HG03196 (cell line): ENCODE data around the gene CCL27.
A peak's percentile ranks its signal among the peaks of the same experiment; 100 is the strongest.
"Not testable (repeated sequence)": the region's sequence is repeated elsewhere in the genome, so short reads cannot be mapped to it uniquely, and the experiment has no call there.

Source experiments
- ATAC-seq: cut with Tn5 transposase; IDR thresholded peaks from one replicate; pipeline ENCODE4 v1.9.1; 2021; ENCODE audit not compliant: unreplicated experiment

The CCL27 gene

GRCh38 chr9:34651876-34652601 is 10.4 kb downstream of the CCL27 start, which contains the start of gene IL11RA:
IL11RA (plus strand) TSS chr9:34652185; CDS start chr9:34655218, 3,033 bp downstream.
- ATAC-seq: no peak

GRCh38 chr9:34651321-34651720 is 11.1 kb downstream of the CCL27 start:
- ATAC-seq: no peak

DNA sequence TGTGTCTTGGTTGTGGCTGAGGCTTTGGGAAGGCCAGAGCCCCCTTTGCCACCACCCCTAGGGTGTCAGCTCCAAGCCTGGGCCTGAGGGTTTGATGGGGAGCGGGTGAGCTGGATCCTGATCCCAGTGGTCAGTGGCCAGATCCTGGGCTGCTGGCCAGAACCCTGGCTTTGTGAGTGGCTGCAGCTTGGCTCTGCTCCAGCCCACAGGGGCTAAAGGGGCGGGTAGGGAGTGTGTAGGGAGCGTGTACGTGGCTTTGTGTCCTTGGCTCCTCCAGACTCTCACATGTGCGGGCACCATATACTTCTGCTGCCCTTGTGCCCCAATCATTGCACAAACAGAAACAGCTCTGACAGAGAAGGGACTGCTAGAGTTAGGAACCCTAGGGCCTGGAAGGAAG is 11.6 kb downstream of the CCL27 start:
- no peak for ATAC-seq

GRCh38 chr9:34648673-34649072 is 13.8 kb downstream of the CCL27 start:
- no peak for ATAC-seq

- no peak for ATAC-seq
Measured at GRCh38 chr9:34647651-34648050, 14.8 kb downstream of the CCL27 start.

- ATAC-seq: no peak
Measured at GRCh38 chr9:34647084-34647403, 15.4 kb downstream of the CCL27 start.

DNA sequence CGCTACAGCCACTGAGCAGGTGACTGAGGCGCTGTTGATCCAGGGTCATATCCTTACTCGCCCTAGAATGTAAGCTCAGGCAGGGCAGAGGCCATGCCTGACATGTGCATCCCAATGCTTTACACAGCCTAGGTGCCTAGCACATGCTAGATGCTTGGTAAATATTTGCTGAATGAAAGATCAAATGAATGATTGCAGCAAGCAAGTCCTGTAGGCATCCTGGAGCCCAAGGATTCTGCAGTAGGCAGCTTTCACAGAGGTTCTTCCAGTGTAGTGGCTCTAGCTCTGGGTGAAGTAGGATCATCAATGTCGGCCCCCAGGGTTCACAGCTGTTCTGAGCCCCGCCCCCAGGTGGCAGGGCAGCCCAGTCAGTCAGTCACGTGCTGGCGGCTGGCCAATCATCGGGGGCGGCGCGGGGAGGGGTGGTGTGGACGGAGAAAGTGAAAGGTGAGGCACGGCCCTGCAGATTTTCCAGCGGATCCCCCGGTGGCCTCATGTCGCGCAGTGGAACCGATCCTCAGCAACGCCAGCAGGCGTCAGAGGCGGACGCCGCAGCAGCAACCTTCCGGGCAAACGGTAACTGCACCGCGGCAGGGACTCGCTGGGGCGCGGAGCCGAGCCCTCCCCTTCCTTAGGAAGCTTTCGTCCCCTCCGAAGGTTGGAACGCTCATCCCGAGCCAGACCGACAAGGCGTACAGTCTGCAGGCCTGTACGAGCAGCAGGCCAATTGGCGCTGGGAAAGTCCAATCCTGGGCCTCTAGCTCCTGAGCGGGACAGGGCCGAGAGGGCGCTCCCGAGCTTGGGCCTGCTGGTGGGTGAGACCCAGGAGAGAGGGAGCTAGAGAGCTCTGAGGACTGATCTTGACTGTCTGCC is 16.0 kb downstream of the CCL27 start, which contains the start of gene GALT:
TSS of gene GALT (plus strand) at position 465 of the 873 bp plus-strand sequence. CDS start at position 495, 30 bp downstream.
- ATAC-seq: peak; percentile 82

- ATAC-seq: no peak
Measured at GRCh38 chr9:34644766-34645314, 17.6 kb downstream of the CCL27 start.

DNA sequence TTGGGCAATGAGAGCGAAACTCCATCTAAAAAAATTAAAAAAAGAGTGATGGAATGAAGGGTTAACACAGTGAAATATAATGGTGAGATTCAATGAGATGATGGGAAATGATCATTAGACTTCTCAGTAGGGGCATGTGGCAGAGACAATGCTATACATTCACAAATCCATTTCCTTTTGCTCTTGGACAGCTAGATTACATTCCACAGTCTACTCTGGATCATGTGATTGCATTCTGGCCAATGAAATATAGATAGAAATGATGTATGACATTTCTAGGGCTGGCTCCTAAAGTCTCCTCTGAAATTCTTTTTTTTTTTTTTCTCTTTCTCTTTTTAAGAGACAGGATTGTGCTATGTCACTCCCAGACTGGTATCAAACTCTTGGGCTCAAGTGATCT is 19.8 kb downstream of the CCL27 start:
- no peak for ATAC-seq

- not testable (repeated sequence) for ATAC-seq
Measured at GRCh38 chr9:34639322-34639721, 23.1 kb downstream of the CCL27 start.

- ATAC-seq: no peak
Measured at GRCh38 chr9:34638138-34638445, 24.4 kb downstream of the CCL27 start.

GRCh38 chr9:34637356-34638137 is 24.9 kb downstream of the CCL27 start, which contains the start of gene SIGMAR1:
SIGMAR1 (minus strand) TSS chr9:34637787; CDS start chr9:34637697, 90 bp downstream.
- peak; percentile 83 for ATAC-seq

DNA sequence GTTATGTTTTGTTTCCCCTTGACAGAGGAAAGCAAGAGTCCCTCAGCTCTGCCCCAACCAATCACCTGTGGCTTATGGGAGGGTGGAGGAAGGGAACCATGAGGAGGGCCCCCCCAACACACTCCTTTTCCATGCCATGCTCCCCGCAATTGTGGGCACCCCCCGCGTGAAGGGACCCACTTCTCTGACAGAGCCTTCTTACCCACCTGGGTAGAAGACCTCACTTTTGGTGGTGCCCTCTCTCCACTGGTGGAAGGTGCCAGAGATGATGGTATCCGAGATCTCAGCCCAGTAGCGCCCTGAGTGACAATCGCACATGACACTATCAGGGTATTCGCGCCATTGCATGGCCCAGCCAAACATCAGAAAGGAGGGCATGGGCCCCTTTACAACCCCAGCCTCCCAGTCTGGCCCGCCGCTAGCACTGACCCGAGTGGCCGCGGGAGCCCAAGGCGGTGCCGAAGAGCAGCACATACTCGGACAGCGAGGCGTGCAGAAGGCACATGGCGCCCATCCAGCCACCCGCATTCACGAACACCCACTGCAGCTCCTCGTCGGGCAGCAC is 25.6 kb downstream of the CCL27 start:
- ATAC-seq: peak; percentile 7

DNA sequence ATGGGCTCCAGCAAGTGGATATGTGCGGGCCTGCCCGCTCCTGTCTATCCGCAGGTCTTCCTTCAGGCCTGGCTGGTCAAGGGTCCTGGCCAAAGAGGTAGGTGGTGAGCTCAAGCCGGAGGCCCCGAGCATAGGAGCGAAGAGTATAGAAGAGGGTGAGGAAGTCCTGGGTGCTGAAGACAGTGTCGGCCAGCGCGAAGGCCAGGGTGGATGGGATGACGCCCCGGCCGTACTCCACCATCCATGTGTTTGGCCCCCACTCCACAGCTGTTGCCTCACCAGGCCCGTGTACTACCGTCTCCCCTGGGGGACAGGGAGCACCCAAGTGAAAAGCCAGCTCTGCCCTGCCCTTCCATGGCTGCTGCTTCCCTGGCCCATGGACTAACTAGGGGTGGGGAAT is 26.9 kb downstream of the CCL27 start:
- no peak for ATAC-seq

DNA sequence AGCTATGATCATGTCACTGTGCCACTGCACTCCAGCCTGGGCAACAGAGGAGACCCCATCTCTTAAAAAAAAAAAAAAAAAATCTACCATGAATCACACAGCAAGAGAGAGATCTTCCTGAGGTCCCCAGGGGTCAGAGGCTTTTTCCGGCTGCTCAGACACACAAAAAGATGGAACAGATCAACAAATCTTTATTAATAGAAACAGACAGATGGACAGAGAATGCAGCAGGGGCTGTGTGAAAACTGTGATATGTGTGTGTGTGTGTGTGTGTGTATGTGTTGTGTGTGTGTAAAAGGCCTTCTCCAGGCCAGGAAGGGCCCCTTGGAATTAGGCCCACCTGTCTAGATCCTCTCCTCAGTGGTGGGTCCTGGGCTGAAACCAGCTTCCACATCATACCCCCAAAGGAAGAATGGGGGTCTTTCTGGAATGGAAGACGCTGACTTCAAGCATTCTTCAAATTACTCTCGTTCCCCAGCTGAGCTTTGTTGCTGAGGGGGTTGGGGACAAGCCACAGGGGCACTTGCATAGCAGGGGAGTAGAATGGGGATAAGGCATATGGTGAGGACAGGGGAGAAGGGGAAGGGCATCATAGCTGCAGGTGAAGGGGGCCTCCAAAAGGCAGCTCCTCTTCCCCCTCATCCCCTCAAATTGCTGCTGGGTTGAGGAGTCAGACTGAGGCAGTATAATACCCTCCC is 27.8 kb downstream of the CCL27 start:
- no peak for ATAC-seq

DNA sequence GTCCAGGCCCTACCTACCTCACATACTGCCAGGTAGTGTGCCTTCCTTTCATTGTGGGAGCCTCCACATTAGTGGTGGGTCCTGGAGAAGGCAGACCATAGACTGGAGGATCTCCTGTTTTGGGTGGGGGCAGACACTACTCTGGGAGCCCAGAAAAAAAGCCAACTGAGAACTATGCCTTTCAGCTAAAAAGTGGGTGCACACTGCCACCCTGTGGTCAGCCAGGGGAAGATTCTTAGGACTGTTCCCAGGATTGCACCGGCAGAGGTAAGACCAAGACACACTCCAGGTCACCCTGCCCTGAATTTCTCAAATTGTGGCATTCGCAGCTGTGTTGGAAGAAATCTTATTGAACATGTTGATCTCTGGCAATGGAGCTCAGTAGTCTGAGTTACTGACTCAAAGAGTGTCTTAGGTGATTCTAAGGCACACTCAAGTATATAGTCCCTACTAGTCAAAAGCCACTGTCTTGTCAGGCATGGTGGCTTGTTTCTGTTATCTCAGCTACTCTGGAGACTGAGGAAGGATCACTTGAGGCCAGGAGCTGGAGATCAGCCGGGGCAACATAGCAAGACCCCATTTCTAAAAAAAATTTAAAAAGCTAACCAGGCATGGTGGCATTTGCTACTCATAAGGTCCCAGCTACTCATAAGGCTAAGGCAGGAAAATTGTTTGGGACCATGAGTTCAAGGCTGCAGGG is 28.5 kb downstream of the CCL27 start:
- peak; percentile 32 for ATAC-seq

DNA sequence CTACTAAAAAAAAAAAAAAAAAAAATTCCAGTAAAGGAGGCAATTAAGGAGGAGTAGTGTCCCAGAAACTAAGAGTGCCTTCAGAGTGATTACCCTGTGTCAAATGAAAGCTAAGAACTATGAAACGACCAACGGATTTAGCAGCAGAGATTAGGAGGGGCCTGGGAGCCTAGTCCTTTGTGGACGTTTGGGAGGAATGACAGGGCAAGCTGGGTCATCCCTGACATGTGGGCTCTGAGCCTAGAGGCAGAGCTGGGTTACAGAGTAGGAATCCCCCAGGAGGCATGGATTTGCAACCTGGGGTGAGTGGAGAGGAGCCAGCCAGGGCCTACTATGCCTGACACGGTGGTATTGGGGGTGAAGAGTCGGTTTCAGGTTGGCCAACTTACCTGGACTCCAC is 29.3 kb downstream of the CCL27 start:
- ATAC-seq: no peak

DNA sequence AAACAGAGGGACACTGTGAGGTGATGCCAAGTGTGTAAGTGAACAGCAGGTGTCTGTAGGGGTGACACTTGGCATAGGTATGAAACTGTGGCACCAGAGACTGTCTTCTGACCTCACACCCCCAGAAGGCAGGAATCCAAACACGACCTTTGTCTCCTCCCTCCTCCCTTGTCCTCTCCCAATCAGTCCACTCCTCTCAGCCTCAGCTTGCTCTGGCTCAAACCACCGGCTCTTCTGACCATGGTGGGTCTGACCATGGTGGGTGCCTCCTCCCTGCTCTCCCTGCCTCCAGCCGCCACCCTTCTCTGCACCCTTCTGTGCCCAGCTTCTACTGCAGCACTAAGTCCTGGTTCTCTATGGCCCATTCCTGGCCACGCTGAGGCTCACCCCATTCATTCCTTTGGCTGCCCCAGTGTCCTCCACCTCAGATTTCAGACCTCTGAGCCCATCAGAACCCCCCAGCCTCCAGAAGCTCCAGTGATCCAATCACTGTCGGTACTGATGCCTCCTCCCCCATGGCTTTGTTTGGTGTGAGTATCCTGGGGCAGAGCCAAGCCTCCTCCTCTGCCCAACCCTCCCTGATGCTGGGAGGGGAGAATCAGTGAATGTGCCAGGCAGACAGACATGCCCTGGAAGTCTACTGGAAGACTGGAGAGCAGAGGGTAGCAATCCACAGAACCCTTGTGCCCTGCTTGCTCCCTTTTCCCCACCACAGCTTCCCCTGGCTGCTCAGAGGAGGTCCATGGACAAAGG is 31.9 kb downstream of the CCL27 start:
- no peak for ATAC-seq

DNA sequence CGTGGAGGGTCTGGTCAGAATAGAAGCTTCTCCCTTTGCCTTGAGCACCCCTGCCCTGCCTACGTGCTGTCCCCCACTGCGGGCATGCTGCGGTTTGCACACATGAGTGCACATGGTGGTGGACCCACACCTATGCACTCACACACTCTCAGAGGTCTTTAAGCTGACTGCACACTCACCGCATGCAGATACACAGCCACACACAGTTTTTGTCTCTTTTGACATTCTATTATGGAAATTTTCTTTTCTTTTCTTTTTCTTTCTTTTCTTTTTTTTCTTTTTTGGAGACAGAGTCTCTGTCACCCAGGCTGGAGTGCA is 33.0 kb downstream of the CCL27 start:
- ATAC-seq: no peak
